ENCODE data around the gene TPRKB.
"Not testable (repeated sequence)": the region's sequence is repeated elsewhere in the genome, so short reads cannot be mapped to it uniquely, and the experiment has no call there.

The TPRKB gene

GRCh38 chr2:73736855-73737779 is at the start of gene TPRKB:
Gene TPRKB (minus strand): TSS chr2:73737345. CDS start chr2:73734569, 2,776 bp downstream.
- no peak for TF ChIP-seq CTCF (IDR thresholded peaks at IDR 0.05; ENCODE audit: low read depth, low read length)
- DNase-seq (ENCODE audit: extremely low read depth, low read depth): peak; percentile 92

DNA sequence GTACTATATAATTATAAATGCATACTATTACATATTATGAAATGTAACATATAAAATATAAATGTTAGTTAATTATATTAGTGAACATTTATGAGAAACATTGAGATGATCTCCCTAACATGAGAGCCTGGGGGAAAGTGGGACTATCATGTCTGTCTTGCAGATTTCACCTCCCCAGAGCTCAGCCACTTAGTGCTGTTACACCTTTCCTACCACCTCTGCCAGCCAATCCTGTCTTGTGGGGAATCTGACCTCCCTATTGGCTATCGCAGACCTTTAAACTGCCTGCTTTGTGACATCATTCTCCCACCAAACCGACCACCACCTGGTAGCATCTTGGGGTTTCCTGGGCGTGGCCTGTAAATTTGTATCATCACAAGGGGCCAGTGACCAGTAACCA is 46.7 kb upstream of the TPRKB start, which contains the start of gene C2orf78:
Gene C2orf78 (plus strand): TSS at position 301 of the 400 bp plus-strand sequence. CDS start 127 bp downstream, outside the sequence.
- DNase-seq (ENCODE audit: extremely low read depth, low read depth): not testable (repeated sequence)

DNA sequence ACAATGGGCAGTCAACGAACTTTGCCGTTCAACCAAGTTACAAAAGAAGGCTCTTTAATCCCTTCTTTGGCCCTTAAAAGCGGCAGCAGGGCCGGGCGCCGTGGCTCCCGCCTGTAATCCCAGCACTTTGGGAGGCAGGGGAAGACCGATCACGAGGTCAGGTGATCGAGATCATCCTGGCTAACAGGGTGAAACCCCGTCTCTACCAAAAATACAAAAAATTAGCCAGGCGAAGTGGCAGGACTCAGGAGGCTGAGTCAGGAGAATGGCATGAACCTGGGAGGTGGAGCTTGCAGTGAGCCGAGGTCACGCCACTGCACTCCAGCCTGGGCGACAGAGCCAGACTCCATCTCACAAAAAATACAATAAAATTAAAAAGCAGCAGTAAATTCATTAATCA is 46.3 kb upstream of the TPRKB start:
- not testable (repeated sequence) for DNase-seq (ENCODE audit: extremely low read depth, low read depth)

GRCh38 chr2:73780237-73780582 is 43.1 kb upstream of the TPRKB start:
- no peak for DNase-seq (ENCODE audit: extremely low read depth, low read depth)
- TF ChIP-seq CTCF (IDR thresholded peaks at IDR 0.05; ENCODE audit: low read depth, low read length): no peak

GRCh38 chr2:73779467-73780236 is 42.5 kb upstream of the TPRKB start, which contains the start of gene DUSP11:
Gene DUSP11 (minus strand): TSS chr2:73780103. CDS start chr2:73779974, 129 bp downstream.
- peak; percentile 80 for DNase-seq (ENCODE audit: extremely low read depth, low read depth)
- peak; percentile 96 for TF ChIP-seq CTCF (IDR thresholded peaks at IDR 0.05; ENCODE audit: low read depth, low read length)

GRCh38 chr2:73778867-73779466 is 41.8 kb upstream of the TPRKB start:
- not testable (repeated sequence) for DNase-seq (ENCODE audit: extremely low read depth, low read depth)

DNA sequence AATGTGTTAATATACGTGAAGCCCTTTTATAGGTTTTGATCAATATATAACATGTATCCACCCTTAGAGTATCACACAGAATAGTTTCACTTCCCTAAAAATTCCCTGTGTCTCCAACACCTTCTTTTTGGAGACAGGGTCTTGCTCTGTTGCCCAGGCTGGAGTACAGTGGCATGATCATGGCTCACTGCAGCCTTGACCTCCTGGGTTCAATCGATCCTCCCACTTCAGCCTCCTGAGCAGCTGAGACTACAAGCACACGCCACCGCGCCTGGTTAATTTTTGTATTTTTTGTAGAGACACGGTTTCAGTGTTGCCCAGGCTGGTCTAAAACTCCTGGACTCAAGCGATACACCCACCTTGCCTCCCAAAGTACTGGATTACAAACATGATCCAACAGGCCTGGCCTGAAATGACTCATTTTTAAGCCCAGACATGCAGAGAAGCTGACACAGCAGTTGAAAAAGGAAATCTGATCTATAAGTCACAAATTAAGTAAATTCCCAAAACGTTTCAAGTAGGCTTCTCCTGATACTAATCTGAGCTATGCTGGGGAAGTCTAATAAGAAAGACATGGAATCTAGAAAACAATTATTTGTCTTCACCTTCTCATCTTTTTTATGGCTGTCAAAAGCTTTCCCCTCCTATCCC is 39.8 kb upstream of the TPRKB start:
- TF ChIP-seq CTCF (IDR thresholded peaks at IDR 0.05; ENCODE audit: low read depth, low read length): no peak
- no peak for DNase-seq (ENCODE audit: extremely low read depth, low read depth)

GRCh38 chr2:73776381-73776780 is 39.2 kb upstream of the TPRKB start:
- no peak for DNase-seq (ENCODE audit: extremely low read depth, low read depth)
- no peak for TF ChIP-seq CTCF (IDR thresholded peaks at IDR 0.05; ENCODE audit: low read depth, low read length)
